SJCRH30 (cell line): ENCODE data around the gene RABAC1. TPM values are rescaled to one million over a fixed set of nuclear protein-coding genes. Genes with fewer than 3 reads are reported as not detected.

Experiments used
- DNase-seq, 2 experiments: peaks; one replicate each; pipeline ENCODE4 v3.0.0-alpha.2; 2015 to 2020
- H3K27ac ChIP-seq: fragments of 250-450 bp; sonication (Bioruptor Pico); 2 replicates; pipeline ENCODE4 v1.5.1; 2020; ENCODE audit warnings: mild to moderate bottlenecking, moderate library complexity
- H3K27me3 ChIP-seq: fragments of 250-450 bp; sonication (Bioruptor Pico); 2 replicates; pipeline ENCODE4 v1.5.1; 2020; ENCODE audit warnings: mild to moderate bottlenecking, moderate library complexity
- H3K36me3 ChIP-seq: fragments of 250-450 bp; sonication (Bioruptor Pico); 2 replicates; pipeline ENCODE4 v1.5.1; 2020; ENCODE audit warnings: mild to moderate bottlenecking, moderate library complexity
- H3K4me1 ChIP-seq: fragments of 250-450 bp; sonication (Bioruptor Pico); 2 replicates; pipeline ENCODE4 v1.5.1; 2020; ENCODE audit warnings: mild to moderate bottlenecking, moderate library complexity
- H3K4me3 ChIP-seq: fragments of 250-450 bp; sonication (Bioruptor Pico); 2 replicates; pipeline ENCODE4 v1.5.1; 2020; ENCODE audit warnings: mild to moderate bottlenecking, moderate library complexity
- H3K9me3 ChIP-seq: fragments of 250-450 bp; sonication (Bioruptor Pico); replicated peaks from 2 replicates; pipeline ENCODE4 v1.5.1; 2020; ENCODE audit warnings: mild to moderate bottlenecking, moderate library complexity
- total RNA-seq: library from RNA; depleted of rRNA; stranded (reverse); fragments of >200 nt; shearing (Covaris generic); gene quantifications from 2 replicates; pipeline ENCODE4 v1.2.3, GENCODE V29; 2014; rRNA removed

RABAC1 gene, protein sequence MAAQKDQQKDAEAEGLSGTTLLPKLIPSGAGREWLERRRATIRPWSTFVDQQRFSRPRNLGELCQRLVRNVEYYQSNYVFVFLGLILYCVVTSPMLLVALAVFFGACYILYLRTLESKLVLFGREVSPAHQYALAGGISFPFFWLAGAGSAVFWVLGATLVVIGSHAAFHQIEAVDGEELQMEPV
- total RNA-seq, result 106 and 129 TPM in 2 replicates

DNA sequence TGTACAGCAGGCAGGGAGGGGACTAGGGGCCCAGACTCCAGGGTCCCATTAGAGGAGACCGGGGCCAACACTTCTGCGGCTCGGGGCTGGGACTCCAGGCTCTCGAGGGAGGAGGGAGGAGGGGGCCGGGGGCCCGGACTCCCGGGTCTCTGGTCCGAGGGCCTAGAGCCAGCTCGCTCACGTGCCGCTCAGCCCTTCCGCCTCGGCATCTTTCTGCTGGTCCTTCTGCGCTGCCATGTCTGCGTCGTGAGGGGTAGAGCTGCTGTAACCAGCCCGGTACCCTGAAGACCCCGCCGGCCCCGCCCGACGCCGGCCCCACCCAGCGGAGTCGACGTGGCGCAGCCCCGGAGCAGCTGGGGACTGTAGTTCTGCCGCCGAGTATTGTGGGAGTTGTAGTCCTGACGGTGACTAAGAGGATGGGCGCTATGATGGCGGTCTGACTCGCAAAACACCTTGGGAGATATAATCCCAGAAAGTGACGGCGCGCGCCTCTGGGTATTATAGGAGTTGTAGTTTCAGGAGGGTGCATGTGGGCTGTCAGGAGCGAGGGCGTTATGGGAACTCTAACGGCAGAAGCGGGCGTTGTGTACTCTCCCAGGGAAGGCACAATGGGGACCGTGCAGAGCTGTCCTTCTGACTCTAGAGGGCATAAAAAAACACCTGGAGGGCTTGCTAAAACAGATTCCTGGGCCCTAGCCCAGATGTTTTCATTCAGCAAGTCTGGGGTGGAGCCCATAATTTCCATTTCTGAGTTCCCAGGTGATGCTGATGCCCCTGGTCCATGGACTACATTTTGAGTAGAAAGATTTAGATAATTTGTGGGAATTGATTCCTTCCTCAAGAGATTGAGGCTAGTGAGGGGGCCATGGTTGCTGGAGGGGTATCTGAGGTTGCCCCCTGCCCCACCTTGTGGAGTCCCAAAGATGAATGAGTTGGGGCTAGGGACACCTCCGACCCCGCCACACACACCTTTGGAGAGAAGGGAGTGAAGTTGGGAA lies at the start of gene RABAC1:
Gene RABAC1, minus strand, starts transcription at position 266 of the 998 bp plus-strand sequence. Its CDS starts 29 bp downstream, at position 237.
- Histone ChIP-seq H3K27ac (peak within 1 kb of the TSS; percentile 41), H3K27me3 (no peaks in the 10 kb centered on the region), H3K4me1 (peaks cover 5% of the 10 kb centered on the region; the same call in 1 of the 2 replicates), H3K36me3 (0 out of 2 replicates have a peak, but pooled peaks cover 2% of the 10 kb centered on the region), H3K9me3 (no peaks in the 10 kb centered on the region), H3K4me3 (peak within 1 kb of the TSS; percentile 72)
- DNase-seq, result peak; percentile 96 to 97

DNA sequence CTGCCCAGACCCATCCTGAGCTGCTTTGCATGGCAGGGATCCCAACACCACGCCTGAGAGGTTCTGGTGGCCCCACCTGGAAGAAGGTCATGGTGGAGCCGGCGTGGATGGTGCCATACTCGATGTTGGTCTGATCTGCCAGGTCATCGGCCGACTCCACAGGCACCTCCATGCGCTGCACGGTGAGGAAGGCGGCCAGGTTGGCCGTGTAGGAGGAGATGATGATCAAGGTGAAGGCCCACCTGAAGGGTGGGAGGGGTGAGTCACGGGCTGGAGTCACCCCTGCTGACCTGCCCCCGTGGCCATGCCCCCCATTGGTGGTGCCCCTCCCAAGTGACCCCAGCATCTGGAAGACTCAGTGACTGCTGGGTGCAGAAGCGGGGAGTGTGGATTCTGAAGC lies 47.4 kb upstream of the RABAC1 start:
- no peak for DNase-seq
- Histone ChIP-seq H3K9me3 (no peaks in the 10 kb centered on the region), H3K4me1 (no peaks in the 10 kb centered on the region), H3K36me3 (no peaks in the 10 kb centered on the region), H3K4me3 (no peak overlapping the region), H3K27me3 (no peaks in the 10 kb centered on the region), H3K27ac (no peak overlapping the region)

DNA sequence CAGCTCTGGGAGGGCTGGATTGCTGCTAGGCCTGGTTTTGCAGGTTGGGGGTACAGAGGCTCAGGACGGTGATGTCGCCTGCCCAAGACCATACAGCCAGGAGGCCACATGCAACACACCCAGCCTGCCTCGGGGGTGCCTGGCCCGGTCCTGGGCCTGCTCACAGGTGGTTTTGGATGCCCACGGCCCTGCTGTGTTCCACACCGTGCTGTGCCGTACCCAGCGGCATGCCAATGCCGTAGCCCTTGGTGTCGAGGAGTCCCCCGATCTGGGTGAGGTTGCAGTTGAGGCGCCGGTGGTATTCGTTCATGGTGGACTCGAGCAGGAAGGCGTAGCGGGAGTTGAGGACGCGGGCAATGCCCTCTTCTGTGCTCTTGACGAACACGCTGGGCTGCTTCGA lies 46.4 kb upstream of the RABAC1 start:
- Histone ChIP-seq H3K27me3 (no peaks in the 10 kb centered on the region), H3K9me3 (no peaks in the 10 kb centered on the region), H3K36me3 (no peaks in the 10 kb centered on the region), H3K27ac (no peak overlapping the region), H3K4me1 (no peaks in the 10 kb centered on the region), H3K4me3 (no peak overlapping the region)
- DNase-seq, result no peak

DNA sequence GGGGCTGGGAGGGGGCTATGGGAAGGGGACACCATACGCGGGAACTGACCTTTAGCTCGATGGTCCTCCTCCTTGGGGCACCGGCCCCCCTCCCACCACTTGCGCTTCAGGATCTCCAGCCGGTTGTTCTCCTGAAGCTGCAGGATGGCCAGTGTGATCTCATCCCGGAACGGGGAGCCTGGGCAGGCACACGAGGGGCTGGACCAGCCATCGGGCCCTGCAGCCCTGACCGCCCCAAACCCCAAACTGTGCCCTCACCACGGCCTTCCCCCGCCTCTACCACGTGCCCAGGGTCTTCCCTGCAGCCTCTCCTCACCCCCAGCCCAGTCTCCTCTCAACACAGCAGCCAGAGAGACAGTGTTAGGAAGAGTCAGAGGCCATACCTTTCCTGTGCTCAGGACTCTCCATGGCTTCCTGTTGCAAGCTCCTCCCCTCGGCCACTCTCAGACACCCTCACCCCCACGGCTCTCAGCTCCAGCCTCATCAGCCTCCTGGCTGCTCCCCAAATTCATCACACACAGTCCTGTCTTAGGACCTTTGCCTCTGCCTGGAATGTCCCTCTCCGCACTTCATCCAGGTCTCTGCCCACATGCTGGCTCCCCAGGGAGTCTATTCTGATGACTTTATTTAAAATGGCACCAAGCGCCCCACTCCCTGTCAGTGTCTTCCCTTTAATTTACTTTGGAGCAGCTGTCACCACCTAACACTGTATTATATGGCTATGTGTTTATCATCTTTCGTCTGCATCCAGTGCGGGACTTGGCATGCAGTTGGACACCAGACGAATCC lies 44.6 kb upstream of the RABAC1 start:
- Histone ChIP-seq H3K27me3 (no peaks in the 10 kb centered on the region), H3K9me3 (no peaks in the 10 kb centered on the region), H3K4me1 (no peaks in the 10 kb centered on the region), H3K4me3 (no peak overlapping the region), H3K36me3 (no peaks in the 10 kb centered on the region), H3K27ac (no peak overlapping the region)
- no peak for DNase-seq

DNA sequence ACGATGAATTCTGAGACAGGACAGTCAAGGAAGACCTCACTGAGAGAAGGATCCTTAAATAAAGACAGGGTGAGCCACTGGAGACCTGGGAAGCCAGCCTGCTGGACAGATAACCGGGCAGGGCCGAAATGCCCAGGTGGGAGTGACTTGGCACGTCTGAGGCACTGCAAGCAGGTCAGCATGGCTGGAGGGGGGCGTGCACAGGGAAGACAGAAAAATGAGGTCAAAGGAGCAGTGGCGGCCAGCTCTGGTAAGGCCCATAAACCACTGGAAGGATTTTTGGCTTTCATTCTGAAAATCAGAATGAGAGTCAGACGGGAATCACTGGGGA lies 40.7 kb upstream of the RABAC1 start:
- Histone ChIP-seq H3K27me3 (no peaks in the 10 kb centered on the region), H3K36me3 (no peaks in the 10 kb centered on the region), H3K4me3 (no peak overlapping the region), H3K4me1 (no peaks in the 10 kb centered on the region), H3K27ac (no peak overlapping the region), H3K9me3 (no peaks in the 10 kb centered on the region)
- no peak for DNase-seq

DNA sequence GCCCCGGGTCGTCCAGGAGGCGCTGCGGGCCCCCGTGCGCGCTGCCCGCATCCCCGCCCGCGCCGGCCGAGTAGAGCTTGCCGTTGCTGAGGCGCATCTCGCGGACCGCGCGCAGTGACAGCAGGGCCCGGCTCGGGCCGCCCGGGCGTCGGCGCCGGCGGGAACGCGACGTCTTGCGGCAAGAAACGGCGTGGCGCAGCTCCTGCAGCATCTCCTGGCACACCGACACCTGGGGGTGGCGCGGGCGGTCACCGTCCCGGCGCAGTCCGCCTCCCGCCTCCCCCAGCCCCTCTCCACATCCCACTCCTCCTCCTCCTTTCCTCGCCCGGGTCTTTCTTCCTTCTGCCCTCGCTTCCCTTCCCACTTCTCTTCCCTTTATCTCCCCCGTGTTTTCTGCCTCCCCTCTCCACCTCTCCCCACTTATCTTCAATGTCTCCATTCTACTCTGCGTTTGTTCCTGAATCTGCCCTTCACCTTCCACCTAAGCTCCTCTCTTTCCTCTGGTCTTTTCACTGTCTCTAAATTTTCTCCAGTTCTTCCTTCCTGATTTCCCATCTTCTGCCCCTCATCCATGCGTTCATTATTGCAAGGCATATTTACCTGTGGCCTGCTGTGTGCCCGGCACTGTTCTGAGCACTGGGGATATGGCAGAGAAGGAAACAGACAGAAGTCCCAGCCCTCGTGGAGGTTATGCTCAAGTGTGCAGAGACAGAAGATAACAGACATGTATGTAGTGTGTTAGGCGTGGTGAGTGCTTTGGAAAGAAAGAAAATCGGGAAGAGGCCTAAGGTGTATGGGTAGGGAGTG lies 40.2 kb upstream of the RABAC1 start:
- Histone ChIP-seq H3K4me3 (no peak overlapping the region), H3K4me1 (no peaks in the 10 kb centered on the region), H3K27me3 (no peaks in the 10 kb centered on the region), H3K27ac (no peak overlapping the region), H3K36me3 (no peaks in the 10 kb centered on the region), H3K9me3 (no peaks in the 10 kb centered on the region)
- DNase-seq, result no peak

DNA sequence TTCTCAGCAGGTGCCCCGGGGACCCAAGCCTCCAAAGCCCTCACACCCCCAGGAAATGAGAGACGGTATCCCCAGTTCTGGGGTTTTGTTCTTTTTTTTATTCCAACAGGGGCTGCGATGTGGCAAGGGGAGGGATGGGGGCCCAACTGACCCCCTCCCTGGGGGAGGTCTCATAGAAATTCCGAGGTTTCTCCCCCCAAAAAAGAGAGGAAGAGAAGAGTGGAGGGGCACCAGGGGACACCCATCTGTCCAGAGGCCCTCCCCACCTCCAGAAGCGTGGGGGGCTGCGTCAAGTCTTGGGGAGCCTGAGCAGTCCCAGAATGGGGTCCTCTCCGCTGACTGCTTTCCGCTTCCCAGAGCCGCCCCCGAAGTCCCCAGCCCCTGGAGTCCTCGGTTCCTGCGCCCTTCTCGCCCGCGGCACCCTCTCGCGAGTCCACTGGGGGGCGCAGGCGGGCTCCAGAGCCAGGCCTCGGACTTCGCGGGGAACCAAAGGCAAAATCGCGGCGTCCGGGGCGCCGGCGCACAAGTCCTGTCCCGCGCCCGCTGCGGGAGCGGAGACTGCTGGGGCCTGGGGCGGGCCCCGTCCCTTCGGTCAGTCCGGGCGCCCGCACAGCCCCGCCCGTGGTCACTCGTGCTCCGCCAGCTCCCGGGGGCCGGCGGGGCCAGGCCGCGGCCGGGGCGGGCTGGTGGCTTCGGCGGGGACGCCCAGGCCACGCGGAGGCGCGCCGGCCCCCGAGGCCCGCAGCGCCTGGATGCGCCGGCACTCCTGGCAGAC lies 39.3 kb upstream of the RABAC1 start:
- Histone ChIP-seq H3K9me3 (no peaks in the 10 kb centered on the region), H3K27me3 (no peaks in the 10 kb centered on the region), H3K27ac (no peak overlapping the region), H3K4me3 (no peak overlapping the region), H3K36me3 (no peaks in the 10 kb centered on the region), H3K4me1 (no peaks in the 10 kb centered on the region)
- no peak for DNase-seq

DNA sequence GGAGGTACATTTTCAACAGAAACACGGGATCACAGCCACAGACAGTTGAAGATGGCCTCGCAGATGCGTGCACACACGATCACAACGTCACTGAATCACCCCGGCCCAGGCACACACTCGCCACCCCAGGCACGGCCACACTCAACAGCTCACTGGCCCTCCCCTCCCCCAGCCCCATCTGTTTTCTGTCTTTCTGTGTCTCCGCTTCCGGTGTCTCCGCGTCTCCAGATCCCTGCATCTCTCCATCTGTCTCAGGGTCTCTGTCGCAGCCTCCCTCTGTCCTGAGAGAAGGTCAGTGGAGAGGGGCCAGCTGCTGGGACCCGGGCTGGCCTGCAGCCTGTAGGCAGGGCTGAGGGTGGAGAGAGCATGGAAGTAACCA lies 38.7 kb upstream of the RABAC1 start:
- DNase-seq, result no peak
- Histone ChIP-seq H3K9me3 (no peaks in the 10 kb centered on the region), H3K27me3 (no peaks in the 10 kb centered on the region), H3K27ac (no peak overlapping the region), H3K4me1 (peaks cover 2% of the 10 kb centered on the region; the same call in 1 of the 2 replicates), H3K4me3 (no peak overlapping the region), H3K36me3 (no peaks in the 10 kb centered on the region)

DNA sequence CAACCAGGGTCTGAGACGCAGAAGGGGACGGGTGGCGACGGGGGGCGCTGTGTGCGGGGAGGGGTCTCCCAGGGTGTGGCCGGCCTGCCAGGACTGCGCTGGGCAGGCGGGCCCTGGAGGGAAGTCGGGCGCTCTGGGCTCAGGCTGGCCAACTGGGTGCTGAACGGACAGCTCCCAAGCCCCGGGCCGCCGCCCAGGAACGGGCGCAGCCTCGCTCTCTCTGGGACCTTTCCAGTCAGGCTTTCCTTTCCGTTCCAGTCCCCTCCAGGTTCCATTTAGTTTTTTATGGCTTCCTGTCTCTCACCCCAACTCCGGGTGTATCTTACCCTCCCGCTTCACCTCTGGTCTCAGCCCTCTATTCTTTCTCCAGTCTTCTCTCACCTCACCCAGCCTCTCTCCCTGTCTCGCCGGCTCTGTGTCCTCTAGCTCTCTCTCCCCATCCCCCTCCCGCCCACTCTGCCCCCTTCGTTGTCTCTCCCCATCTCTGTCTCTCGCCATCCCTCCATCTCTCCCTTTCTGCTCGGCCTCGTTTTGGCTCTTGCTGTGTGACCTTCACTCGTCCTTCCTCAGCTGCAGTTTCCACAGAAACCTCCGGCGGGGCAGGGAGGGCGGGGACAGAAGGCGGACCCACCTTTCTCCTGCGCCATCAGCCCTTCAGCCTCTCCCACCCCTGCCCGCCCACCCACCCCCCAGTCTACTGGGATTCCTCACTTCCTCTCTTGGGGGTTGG lies 38.2 kb upstream of the RABAC1 start:
- H3K27me3 ChIP-seq, result no peaks in the 10 kb centered on the region
- no peaks in the 10 kb centered on the region for H3K9me3 ChIP-seq
- no peak overlapping the region for H3K27ac ChIP-seq
- no peak overlapping the region for H3K4me3 ChIP-seq
- H3K4me1 ChIP-seq, result peaks cover 2% of the 10 kb centered on the region; the same call in 1 of the 2 replicates
- H3K36me3 ChIP-seq, result no peaks in the 10 kb centered on the region
- DNase-seq, result peak; percentile 62 to 75

DNA sequence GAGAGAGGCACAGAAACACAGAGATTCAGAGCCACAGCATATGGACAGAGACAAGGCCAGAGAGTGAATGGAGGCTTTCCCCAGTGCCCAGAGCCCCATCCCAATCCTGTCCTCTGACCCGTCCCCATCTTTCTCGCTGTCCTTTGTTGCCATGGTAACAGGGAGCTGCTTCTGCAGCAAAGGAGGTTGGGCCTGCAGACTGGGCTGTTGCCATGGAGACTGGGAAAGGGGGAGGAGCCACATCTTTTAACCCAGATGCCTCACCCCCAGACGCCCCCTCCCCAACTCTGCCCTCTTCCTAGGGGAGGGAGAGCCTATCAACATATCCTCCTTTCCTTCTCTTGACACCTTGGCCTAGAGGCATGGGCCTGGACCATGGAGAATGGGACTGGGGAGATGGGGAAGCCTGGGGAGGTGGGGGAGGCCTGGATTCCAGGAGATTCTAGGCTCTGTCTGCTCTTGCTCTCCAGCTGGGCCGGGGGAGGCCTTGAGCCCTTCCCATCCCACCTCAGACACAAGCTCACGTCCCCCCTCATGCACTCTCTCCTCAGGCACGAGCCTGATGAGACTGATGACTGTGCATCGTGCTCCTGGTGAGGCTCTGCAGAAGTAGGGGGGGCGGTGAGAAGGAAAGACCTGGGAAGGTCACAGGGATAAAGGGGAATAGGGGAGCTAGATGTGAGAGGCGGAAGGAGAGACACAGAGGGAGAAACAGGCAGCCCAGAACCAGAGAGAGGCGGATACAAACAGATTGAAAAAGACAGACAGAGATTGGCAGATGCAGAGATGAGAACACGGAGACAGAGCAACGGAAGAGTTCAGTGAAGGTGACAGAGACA lies 37.1 kb upstream of the RABAC1 start:
- Histone ChIP-seq H3K27ac (no peak overlapping the region), H3K9me3 (no peaks in the 10 kb centered on the region), H3K4me3 (no peak overlapping the region), H3K4me1 (peaks cover 2% of the 10 kb centered on the region; the same call in 1 of the 2 replicates), H3K27me3 (no peaks in the 10 kb centered on the region), H3K36me3 (no peaks in the 10 kb centered on the region)
- peak; percentile 33 to 36 for DNase-seq

DNA sequence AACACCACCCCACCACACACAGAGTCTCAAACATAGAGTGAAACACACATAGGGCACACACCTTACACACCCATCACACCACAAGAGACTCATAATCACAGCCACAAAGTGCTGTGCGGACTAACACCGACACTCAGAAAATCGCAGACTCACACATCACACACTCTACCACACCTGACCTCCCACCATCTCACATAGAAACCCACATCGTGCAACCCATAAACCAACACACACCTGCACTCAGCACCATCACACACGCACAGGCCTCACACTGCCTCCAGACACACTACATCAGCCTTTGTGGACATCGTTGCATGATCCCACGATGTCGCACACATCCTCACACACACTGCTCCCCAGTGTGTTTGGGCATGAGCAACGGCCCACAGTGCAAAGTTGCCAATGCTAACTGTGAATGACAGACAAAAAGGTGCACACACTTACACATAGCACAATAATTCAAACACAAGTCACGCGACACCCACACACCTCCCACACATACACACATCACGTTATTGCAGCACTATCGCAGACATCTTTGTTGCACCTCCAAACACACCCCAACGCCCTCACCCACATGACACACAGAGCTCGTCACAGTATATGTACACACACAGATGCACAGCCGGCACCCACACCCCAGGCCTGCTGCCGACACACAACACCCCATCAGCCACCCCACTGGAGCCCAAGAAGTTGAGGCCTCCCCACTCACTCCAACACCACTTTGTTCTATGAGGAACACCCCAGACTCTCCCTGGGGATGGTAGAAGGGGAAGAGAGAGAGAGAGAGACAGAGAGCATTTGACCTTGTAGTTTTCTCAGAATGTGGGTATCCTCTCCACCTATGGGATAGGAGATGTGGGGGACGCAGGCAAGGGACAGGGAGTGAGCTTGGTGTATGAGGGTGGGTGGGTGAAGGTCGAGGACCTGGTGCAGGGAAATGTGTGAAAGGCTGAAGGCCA lies 36.2 kb upstream of the RABAC1 start:
- Histone ChIP-seq H3K4me1 (peaks cover 2% of the 10 kb centered on the region; the same call in 1 of the 2 replicates), H3K27me3 (no peaks in the 10 kb centered on the region), H3K27ac (no peak overlapping the region), H3K36me3 (no peaks in the 10 kb centered on the region), H3K9me3 (no peaks in the 10 kb centered on the region), H3K4me3 (no peak overlapping the region)
- no peak for DNase-seq
